Upper lobe of right lung (tissue), 1 donor: Measurements from ENCODE around the gene MPRIP. TPM values are rescaled to one million over a fixed set of nuclear protein-coding genes. Genes with fewer than 3 reads are reported as not detected.

Experiments used
- ATAC-seq: fragments of 200-7000 bp; cut with Tn5 transposase; one replicate; pipeline ENCODE4 v1.9.1; 2020; ENCODE audit warnings: mild to moderate bottlenecking, moderate library complexity
- DNase-seq: peaks from one replicate; pipeline ENCODE4 v3.0.0-alpha.2; 2020
- H3K27ac ChIP-seq: fragments of 200-600 bp; one replicate; pipeline ENCODE4 v1.8.0; 2022
- H3K27me3 ChIP-seq: fragments of 200-600 bp; one replicate; pipeline ENCODE4 v1.8.0; 2022; ENCODE audit warnings: mild to moderate bottlenecking
- H3K36me3 ChIP-seq: fragments of 200-600 bp; one replicate; pipeline ENCODE4 v1.8.0; 2022
- H3K4me1 ChIP-seq: fragments of 200-600 bp; one replicate; pipeline ENCODE4 v1.8.0; 2022
- H3K4me3 ChIP-seq: fragments of 200-600 bp; one replicate; pipeline ENCODE4 v1.8.0; 2022; ENCODE audit warnings: mild to moderate bottlenecking
- H3K9me3 ChIP-seq: fragments of 200-600 bp; one replicate; pipeline ENCODE4 v1.8.0; 2022
- intact Hi-C: fragments of 100-400 bp; cut with DNase I; formaldehyde crosslinking; loops from one replicate; pipeline ENCODE4 v1.11.0; 2022
- total RNA-seq: library from RNA; stranded (reverse); fragmentation: NEBNext Ultra II Directional; extraction: Animal tissue kit (Norgen Biotek cat#: 25700); gene quantifications from one replicate; pipeline ENCODE4 v1.2.1, GENCODE V29; 2021
- TF ChIP-seq, protein P1 (sequence below): fragments of 200-600 bp; IDR thresholded peaks from one replicate; pipeline ENCODE4 v1.8.0; 2022; ENCODE audit warnings: antibody characterized with exemption
- donor health status: DM: no; HTN: yes; CAD: no; lungs with severe emphysema.

The MPRIP gene
- total RNA-seq, 1 donor from 2014 or later, result 333 TPM

DNA sequence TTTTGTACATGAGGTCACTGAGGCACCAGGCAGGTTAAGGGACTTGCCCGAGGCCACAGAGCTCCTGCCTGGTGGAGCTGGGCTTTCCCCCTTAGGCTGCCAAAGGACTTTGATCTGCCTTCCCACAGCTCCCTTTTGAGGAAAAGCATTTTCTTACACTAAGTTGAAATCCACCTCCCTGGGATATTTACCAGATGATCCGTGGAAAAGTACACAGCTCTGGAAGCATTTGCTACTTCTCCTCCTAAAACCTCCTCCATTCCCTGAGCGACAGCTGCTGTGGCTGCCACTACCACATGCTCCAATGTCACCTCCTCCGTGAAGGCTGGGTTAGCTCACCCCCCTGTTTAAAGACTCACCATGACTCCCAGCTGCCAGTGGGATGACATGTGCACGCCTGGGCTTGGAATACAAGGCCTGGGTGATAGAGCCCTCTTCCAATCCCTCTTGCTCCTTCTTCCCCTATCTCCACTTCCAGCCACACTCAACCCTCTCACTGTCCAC, 1.2 kb upstream of the MPRIP start:
- peaks cover 56% of the 10 kb centered on the region for H3K4me1 ChIP-seq
- TF ChIP-seq, protein P1, sequence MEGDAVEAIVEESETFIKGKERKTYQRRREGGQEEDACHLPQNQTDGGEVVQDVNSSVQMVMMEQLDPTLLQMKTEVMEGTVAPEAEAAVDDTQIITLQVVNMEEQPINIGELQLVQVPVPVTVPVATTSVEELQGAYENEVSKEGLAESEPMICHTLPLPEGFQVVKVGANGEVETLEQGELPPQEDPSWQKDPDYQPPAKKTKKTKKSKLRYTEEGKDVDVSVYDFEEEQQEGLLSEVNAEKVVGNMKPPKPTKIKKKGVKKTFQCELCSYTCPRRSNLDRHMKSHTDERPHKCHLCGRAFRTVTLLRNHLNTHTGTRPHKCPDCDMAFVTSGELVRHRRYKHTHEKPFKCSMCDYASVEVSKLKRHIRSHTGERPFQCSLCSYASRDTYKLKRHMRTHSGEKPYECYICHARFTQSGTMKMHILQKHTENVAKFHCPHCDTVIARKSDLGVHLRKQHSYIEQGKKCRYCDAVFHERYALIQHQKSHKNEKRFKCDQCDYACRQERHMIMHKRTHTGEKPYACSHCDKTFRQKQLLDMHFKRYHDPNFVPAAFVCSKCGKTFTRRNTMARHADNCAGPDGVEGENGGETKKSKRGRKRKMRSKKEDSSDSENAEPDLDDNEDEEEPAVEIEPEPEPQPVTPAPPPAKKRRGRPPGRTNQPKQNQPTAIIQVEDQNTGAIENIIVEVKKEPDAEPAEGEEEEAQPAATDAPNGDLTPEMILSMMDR, result no peak

DNA sequence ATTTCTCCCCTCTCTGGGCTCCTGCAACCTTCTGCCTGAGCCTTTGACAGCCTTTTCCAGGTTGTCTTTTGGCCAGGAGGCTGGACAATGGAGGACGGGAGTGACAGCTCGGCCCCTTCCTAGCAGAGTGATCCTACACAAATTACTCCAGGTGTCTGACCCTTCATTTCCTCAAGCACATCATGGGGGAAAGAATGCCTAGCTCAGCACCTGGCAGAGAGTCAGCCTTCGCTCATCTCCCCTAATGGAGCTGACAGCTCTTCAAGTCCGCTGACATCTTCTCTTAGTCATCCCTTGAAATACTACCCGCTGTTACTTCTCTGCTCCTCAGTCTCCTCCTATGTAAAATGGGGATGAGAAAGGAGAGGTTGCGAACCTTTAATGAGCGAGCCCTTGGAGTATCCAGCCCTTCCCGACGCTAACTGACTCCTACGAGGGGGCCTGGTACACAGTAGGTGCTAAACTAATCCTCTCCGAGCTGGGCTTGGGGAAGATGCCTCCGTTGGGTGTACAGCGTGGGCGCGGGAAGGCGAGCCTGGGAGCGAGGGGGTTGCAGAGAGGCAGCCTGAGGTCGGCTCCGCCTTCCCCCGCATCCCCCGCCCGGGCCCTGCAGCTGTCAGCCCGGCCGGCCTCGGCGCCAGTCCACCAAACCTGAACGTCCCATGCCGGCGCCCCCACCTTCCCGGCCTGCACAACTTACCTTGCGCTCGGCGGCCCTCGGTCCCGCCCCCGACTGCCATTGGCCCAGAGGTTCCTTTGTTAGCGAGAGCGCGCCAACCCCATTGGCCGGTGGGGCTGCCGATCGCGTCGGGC, 480 bp upstream of the MPRIP start:
- ATAC-seq, result peak; percentile 97
- no peaks in the 10 kb centered on the region for H3K27me3 ChIP-seq
- H3K36me3 ChIP-seq, result no peaks in the 10 kb centered on the region
- intact Hi-C loops, result no loop called here
- TF ChIP-seq, protein P1, result no peak
- H3K9me3 ChIP-seq, result no peaks in the 10 kb centered on the region
- H3K4me3 ChIP-seq, result peak overlapping the region; percentile 57
- H3K27ac ChIP-seq, result peak overlapping the region; percentile 65
- DNase-seq, result peak; percentile 100
- H3K4me1 ChIP-seq, result peaks cover 52% of the 10 kb centered on the region

More for the DNA sequence above, 1.2 kb upstream of the MPRIP start:
- DNase-seq (peak; percentile 35), ATAC-seq (no peak)
- Histone ChIP-seq H3K4me3 (no peak overlapping the region), H3K9me3 (no peaks in the 10 kb centered on the region), H3K36me3 (no peaks in the 10 kb centered on the region), H3K27ac (peak overlapping the region; percentile 65), H3K27me3 (no peaks in the 10 kb centered on the region)
- intact Hi-C loops, result no loop called here

GRCh38 chr17:17042851-17043460, 699 bp downstream of the MPRIP start:
- peak overlapping the region; percentile 80 for H3K27ac ChIP-seq
- ATAC-seq (no peak), DNase-seq (peak; percentile 70)
- intact Hi-C loops, result no loop called here
- H3K9me3 ChIP-seq, result no peaks in the 10 kb centered on the region
- no peaks in the 10 kb centered on the region for H3K36me3 ChIP-seq
- peaks cover 52% of the 10 kb centered on the region for H3K4me1 ChIP-seq
- TF ChIP-seq, protein P1, result no peak
- peak overlapping the region; percentile 80 for H3K4me3 ChIP-seq
- no peaks in the 10 kb centered on the region for H3K27me3 ChIP-seq

DNA sequence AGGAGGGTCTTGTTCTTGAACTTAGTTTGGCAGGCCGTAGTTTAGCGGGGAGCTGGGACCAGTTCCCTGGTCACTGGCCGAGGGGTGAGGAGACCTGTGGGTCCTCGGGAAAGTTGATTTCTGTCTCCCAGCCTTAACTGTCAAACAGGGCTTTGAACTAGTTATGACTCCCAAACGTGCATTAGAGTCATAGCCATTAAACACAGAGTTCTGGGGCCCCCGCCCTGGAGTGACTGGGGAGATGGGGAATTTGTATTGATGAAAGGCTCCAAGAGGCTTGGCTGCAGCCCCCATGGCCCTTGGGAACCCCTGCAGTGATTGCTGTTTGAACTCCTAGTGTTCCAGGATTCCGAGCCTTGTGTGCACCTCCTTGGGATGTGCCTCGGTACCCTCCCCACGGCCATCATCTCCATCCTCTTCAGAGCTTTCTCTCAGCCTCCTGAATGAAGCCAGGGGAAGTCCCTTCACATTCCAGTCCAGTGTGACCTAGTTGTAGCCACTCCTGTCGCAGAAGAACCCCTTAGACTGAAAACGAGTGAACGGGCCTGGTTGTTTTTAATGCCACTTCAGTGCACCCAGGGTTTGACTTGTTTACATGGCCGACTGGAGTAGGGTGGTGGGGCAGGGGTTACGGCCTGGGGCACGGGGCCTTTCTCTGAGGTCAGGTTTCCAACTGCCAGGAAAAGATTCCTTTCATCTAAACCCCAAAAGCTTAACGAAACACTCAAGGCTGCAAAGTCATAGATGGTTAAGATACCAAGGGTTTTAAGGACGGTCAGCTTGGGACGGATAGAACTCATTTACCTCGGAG, 1.4 kb downstream of the MPRIP start:
- peak overlapping the region; percentile 80 for H3K27ac ChIP-seq
- TF ChIP-seq, protein P1, result no peak
- peaks cover 58% of the 10 kb centered on the region for H3K4me1 ChIP-seq
- intact Hi-C loops, result no loop called here
- H3K27me3 ChIP-seq, result no peaks in the 10 kb centered on the region
- peak; percentile 62 for DNase-seq
- H3K4me3 ChIP-seq, result peak overlapping the region; percentile 80
- no peaks in the 10 kb centered on the region for H3K9me3 ChIP-seq
- ATAC-seq, result peak; percentile 48
- no peaks in the 10 kb centered on the region for H3K36me3 ChIP-seq

- peaks cover 67% of the 10 kb centered on the region for H3K4me1 ChIP-seq
- no peaks in the 10 kb centered on the region for H3K36me3 ChIP-seq
- peak; percentile 61 for DNase-seq
- H3K9me3 ChIP-seq, result no peaks in the 10 kb centered on the region
- peak overlapping the region; percentile 80 for H3K4me3 ChIP-seq
- no peaks in the 10 kb centered on the region for H3K27me3 ChIP-seq
- TF ChIP-seq, protein P1, result no peak
- ATAC-seq, result peak; percentile 41
- peak overlapping the region; percentile 80 for H3K27ac ChIP-seq
- intact Hi-C loops, result no loop called here
These were observed 2.7 kb downstream of the MPRIP start for GRCh38 chr17:17044846-17045561.
